Mesenchymal stem cell (in vitro differentiated cells and primary cell): ENCODE results near the gene IGSF21.

Experiments used
- DNase-seq: peaks from one replicate; pipeline ENCODE4 v3.0.0-alpha.2; 2013
- H2AFZ ChIP-seq: one replicate; pipeline ENCODE4 v1.6.1; 2013; ENCODE audit warnings: low read depth, mild to moderate bottlenecking, control low read depth, inconsistent platforms, low read length, moderate library complexity
- H2AK5ac ChIP-seq: 2 replicates; pipeline ENCODE4 v1.6.1; 2013; ENCODE audit warnings: low read length, moderate library complexity, mild to moderate bottlenecking, inconsistent platforms; ENCODE audit not compliant: severe bottlenecking
- H2BK120ac ChIP-seq: one replicate; pipeline ENCODE4 v1.6.1; 2013; ENCODE audit warnings: low read depth, mild to moderate bottlenecking, inconsistent platforms, low read length, moderate library complexity
- H2BK12ac ChIP-seq, 2 experiments: one replicate each; pipeline ENCODE4 v1.6.1; 2013; ENCODE audit warnings: inconsistent platforms in 2 of 2, low read length in 2 of 2, mild to moderate bottlenecking in 2 of 2, moderate library complexity in 2 of 2, control low read depth in 1 of 2
- H2BK15ac ChIP-seq: one replicate; pipeline ENCODE4 v1.6.1; 2013; ENCODE audit warnings: mild to moderate bottlenecking, low read depth, inconsistent platforms; ENCODE audit not compliant: poor library complexity, severe bottlenecking
- H2BK5ac ChIP-seq: 2 replicates; pipeline ENCODE4 v1.6.1; 2013; ENCODE audit warnings: low read depth, mild to moderate bottlenecking, low read length, control low read depth, inconsistent platforms; ENCODE audit not compliant: poor library complexity, severe bottlenecking
- H3K14ac ChIP-seq, 2 experiments: one replicate each; pipeline ENCODE4 v1.6.1; 2013; ENCODE audit warnings: inconsistent platforms in 2 of 2, low read length in 2 of 2, control low read depth in 1 of 2, mild to moderate bottlenecking in 1 of 2, moderate library complexity in 1 of 2
- H3K18ac ChIP-seq, 2 experiments: one replicate each; pipeline ENCODE4 v1.6.1; 2013; ENCODE audit warnings: inconsistent platforms in 2 of 2, low read length in 2 of 2, control low read depth in 1 of 2, low read depth in 1 of 2, mild to moderate bottlenecking in 1 of 2
- H3K23ac ChIP-seq, 2 experiments: one replicate each; pipeline ENCODE4 v1.6.1; 2013; ENCODE audit warnings: inconsistent platforms in 2 of 2, low read length in 2 of 2, mild to moderate bottlenecking in 2 of 2, moderate library complexity in 2 of 2, control low read depth in 1 of 2
- H3K27ac ChIP-seq: 2 replicates; pipeline ENCODE4 v1.5.1; 2013; ENCODE audit warnings: mild to moderate bottlenecking, moderate library complexity, low read length, control low read depth, inconsistent platforms; ENCODE audit not compliant: poor library complexity, severe bottlenecking
- H3K27me3 ChIP-seq, 2 experiments: 2 replicates each; pipeline versions ENCODE4 v1.6.1 to v1.7.0; 2013; ENCODE audit warnings: low read length in 2 of 2, mild to moderate bottlenecking in 2 of 2, moderate library complexity in 2 of 2, control low read depth in 1 of 2, inconsistent platforms in 1 of 2; ENCODE audit not compliant: control insufficient read depth in 1 of 2, insufficient read depth in 1 of 2
- H3K36me3 ChIP-seq, 2 experiments: 2 replicates each; pipeline versions ENCODE4 v1.6.1 to v1.7.0; 2013; ENCODE audit warnings: low read length in 2 of 2, control low read depth in 1 of 2, inconsistent platforms in 1 of 2, low read depth in 1 of 2, mild to moderate bottlenecking in 1 of 2; ENCODE audit not compliant: insufficient read depth in 2 of 2, control insufficient read depth in 1 of 2
- H3K4ac ChIP-seq, 2 experiments: one replicate each; pipeline ENCODE4 v1.6.1; 2013; ENCODE audit warnings: inconsistent platforms in 2 of 2, low read length in 2 of 2, mild to moderate bottlenecking in 2 of 2, moderate library complexity in 2 of 2, control low read depth in 1 of 2, low read depth in 1 of 2
- H3K4me1 ChIP-seq: 2 replicates; pipeline ENCODE4 v1.6.1; 2013; ENCODE audit warnings: low read depth, low read length, control low read depth; ENCODE audit not compliant: control insufficient read depth, insufficient read depth
- H3K4me2 ChIP-seq: 2 replicates; pipeline ENCODE4 v1.6.1; 2013; ENCODE audit warnings: low read length, mild to moderate bottlenecking, inconsistent platforms; ENCODE audit not compliant: poor library complexity, severe bottlenecking
- H3K4me3 ChIP-seq, 2 experiments: 2 replicates each; pipeline versions ENCODE4 v1.5.1 to v1.7.0; 2013; ENCODE audit warnings: low read length in 2 of 2, mild to moderate bottlenecking in 2 of 2, control low read depth in 1 of 2, low read depth in 1 of 2; ENCODE audit not compliant: insufficient read depth in 1 of 2
- H3K79me1 ChIP-seq: replicated peaks from 2 replicates; pipeline ENCODE4 v1.6.1; 2013; ENCODE audit warnings: mild to moderate bottlenecking, control low read depth, low read length, inconsistent platforms; ENCODE audit not compliant: poor library complexity, severe bottlenecking
- H3K9ac ChIP-seq: 2 replicates; pipeline ENCODE4 v1.7.0; 2013; ENCODE audit warnings: mild to moderate bottlenecking, low read length, moderate library complexity
- H3K9me3 ChIP-seq: 2 replicates; pipeline ENCODE4 v1.7.0; 2013; ENCODE audit warnings: mild to moderate bottlenecking, low read length; ENCODE audit not compliant: control insufficient read depth
- H4K8ac ChIP-seq: one replicate; pipeline ENCODE4 v1.6.1; 2013; ENCODE audit warnings: inconsistent platforms, mild to moderate bottlenecking, low read length, moderate library complexity
- H4K91ac ChIP-seq: one replicate; pipeline ENCODE4 v1.6.1; 2013; ENCODE audit warnings: mild to moderate bottlenecking, low read length, inconsistent platforms
- WGBS: methylation state at CpG from one replicate; pipeline ENCODE4 v1.1.7; 2013; ENCODE audit warnings: mixed read lengths; 5-methylcytosine and 5-hydroxymethylcytosine counted together

IGSF21 gene

DNA sequence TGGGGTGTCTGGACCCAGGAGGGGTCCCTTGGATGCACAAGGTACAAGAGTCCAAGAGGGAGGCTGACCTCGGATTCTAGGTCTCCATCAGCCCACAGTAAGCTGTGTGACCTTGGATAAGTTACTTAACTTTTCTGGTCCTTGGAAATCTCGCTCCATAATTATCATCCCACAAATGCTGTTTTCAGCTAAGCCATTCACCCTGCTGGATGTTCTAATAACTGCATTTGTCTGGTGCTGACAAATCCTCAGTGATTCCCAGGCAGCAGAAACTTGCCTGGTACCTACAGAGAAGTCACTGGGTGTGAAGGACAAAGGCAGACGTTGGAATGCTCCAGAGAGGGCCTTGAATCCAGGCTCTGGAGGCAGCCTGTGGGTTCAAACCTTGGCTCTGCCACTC lies 89.7 kb downstream of the IGSF21 start:
- H2BK12ac ChIP-seq, result no peak overlapping the region
- no peak overlapping the region for H3K23ac ChIP-seq
- no peaks in the 10 kb centered on the region for H3K9me3 ChIP-seq
- no peak for DNase-seq
- H4K8ac ChIP-seq, result no peak overlapping the region
- H2AFZ ChIP-seq, result no peak overlapping the region
- H3K27ac ChIP-seq, result no peak overlapping the region
- no peaks in the 10 kb centered on the region for H3K79me1 ChIP-seq
- H3K14ac ChIP-seq, result no peak overlapping the region
- H3K9ac ChIP-seq, result no peak overlapping the region
- no peak overlapping the region for H3K4ac ChIP-seq
- no peak overlapping the region for H3K4me3 ChIP-seq
- H3K27me3 ChIP-seq, result peaks cover 0 to 85% of the 10 kb centered on the region in 2 experiments
- no peak overlapping the region for H3K18ac ChIP-seq
- H3K36me3 ChIP-seq, result no peaks in the 10 kb centered on the region
- no peak overlapping the region for H2BK120ac ChIP-seq
- WGBS, result 37% methylated on average over 3 of the region's 3 CpGs
- H3K4me1 ChIP-seq, result peaks cover 1% of the 10 kb centered on the region
- H4K91ac ChIP-seq, result no peak overlapping the region
- H2AK5ac ChIP-seq, result no peak overlapping the region
- no peak overlapping the region for H2BK15ac ChIP-seq
- no peak overlapping the region for H2BK5ac ChIP-seq
- H3K4me2 ChIP-seq, result no peak overlapping the region

DNA sequence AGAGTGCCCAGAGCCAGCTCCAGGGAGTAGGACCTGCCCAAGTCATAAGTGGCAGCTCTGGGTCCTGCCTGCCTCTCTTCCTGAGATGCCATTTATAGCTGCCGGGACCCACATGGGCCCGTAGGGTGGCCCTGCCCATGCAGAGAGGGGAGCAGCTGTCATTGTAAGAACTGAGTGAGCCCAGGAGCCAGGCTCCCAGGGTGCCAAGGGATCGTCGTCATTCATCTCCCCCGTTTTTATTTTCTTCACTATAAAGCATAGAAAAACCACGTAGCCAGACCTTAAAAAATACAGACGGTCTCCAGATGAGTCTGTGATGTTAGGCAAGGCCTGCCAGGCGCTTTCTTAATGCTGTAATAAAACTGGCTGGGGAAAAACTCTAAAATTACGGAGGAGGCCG lies 90.7 kb downstream of the IGSF21 start:
- no peak overlapping the region for H2BK120ac ChIP-seq
- no peak overlapping the region for H3K4me2 ChIP-seq
- no peaks in the 10 kb centered on the region for H3K36me3 ChIP-seq
- 58% methylated on average over 6 of the region's 10 CpGs for WGBS
- H2AK5ac ChIP-seq, result no peak overlapping the region
- no peak overlapping the region for H3K4me3 ChIP-seq
- H3K4me1 ChIP-seq, result peaks cover 1% of the 10 kb centered on the region
- no peak overlapping the region for H4K91ac ChIP-seq
- H2BK15ac ChIP-seq, result no peak overlapping the region
- H3K79me1 ChIP-seq, result no peaks in the 10 kb centered on the region
- no peak overlapping the region for H2AFZ ChIP-seq
- H3K23ac ChIP-seq, result no peak overlapping the region
- no peak overlapping the region for H4K8ac ChIP-seq
- H3K9ac ChIP-seq, result no peak overlapping the region
- H3K27ac ChIP-seq, result no peak overlapping the region
- no peak overlapping the region for H3K14ac ChIP-seq
- H3K18ac ChIP-seq, result no peak overlapping the region
- H3K4ac ChIP-seq, result no peak overlapping the region
- no peak overlapping the region for H2BK5ac ChIP-seq
- no peak overlapping the region for H2BK12ac ChIP-seq
- no peaks in the 10 kb centered on the region for H3K9me3 ChIP-seq
- DNase-seq, result no peak
- H3K27me3 ChIP-seq, result peaks cover 0 to 87% of the 10 kb centered on the region in 2 experiments

DNA sequence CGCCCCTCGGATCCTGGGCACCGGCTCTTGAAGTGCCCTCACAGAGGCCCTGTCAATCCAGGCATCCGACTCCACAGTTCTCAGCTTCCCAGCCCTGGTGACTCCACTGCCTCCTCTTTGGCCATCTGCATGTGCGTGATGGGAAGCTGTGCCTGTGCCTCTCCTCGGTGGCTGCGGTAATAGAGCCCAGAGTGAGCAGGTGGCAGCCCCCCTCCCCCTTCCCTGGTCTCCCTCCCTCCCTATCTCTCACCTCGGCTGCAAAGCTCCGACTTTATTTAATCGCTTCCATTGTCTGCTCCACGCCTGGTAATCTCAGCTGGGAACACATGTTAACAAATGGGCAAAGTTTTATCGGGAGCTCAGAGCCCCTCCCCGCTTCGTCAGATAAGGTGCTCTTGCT lies 91.9 kb downstream of the IGSF21 start:
- Histone ChIP-seq H3K9me3 (no peaks in the 10 kb centered on the region), H3K79me1 (no peaks in the 10 kb centered on the region), H3K14ac (no peak overlapping the region), H3K27ac (no peak overlapping the region), H3K36me3 (no peaks in the 10 kb centered on the region), H3K4me3 (no peak overlapping the region), H4K8ac (no peak overlapping the region), H2AFZ (no peak overlapping the region), H2BK12ac (no peak overlapping the region), H3K4ac (no peak overlapping the region), H2BK5ac (no peak overlapping the region), H2AK5ac (no peak overlapping the region), H3K27me3 (peaks cover 0 to 96% of the 10 kb centered on the region in 2 experiments), H4K91ac (no peak overlapping the region), H3K18ac (no peak overlapping the region), H3K4me1 (peaks cover 1% of the 10 kb centered on the region), H3K4me2 (no peak overlapping the region), H3K23ac (no peak overlapping the region), H2BK15ac (no peak overlapping the region), H3K9ac (no peak overlapping the region), H2BK120ac (no peak overlapping the region)
- WGBS, result 56% methylated on average over 14 of the region's 14 CpGs
- DNase-seq, result no peak

DNA sequence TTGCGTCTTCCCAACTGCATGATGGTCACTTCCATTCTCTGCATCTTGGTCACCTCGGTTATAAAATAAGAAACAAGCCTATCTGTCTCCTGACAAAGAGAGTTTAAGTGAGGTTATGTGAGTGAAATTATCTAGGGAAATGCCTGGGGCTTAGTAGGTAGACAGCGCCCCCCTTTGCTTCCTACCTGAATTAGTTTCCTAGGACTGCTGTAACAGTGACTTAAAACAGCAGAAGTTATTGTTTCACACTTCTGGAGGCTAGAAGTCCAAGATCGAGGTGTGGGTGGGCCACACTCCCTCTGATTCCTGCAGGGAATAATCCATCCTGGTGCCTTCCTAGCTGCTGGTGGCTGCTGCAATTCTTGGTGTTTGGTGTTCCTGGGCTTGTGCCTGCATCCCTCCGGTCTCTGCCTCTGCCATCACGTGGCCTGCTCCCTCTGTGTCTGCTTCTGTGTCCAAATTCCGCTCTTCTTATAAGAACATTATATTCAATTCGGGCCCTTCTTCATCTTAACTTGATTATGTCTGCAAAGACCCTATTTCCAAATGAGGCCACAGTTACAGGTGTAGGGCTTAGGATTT lies 92.6 kb downstream of the IGSF21 start:
- no peak overlapping the region for H3K4me2 ChIP-seq
- peaks cover 0 to 94% of the 10 kb centered on the region in 2 experiments for H3K27me3 ChIP-seq

More for the DNA sequence above, 92.6 kb downstream of the IGSF21 start:
- no peak overlapping the region for H3K18ac ChIP-seq
- H2BK15ac ChIP-seq, result no peak overlapping the region
- no peaks in the 10 kb centered on the region for H3K9me3 ChIP-seq
- H3K27ac ChIP-seq, result no peak overlapping the region
- H2BK12ac ChIP-seq, result no peak overlapping the region
- WGBS, result 47% methylated on average over 5 of the region's 8 CpGs
- H3K23ac ChIP-seq, result no peak overlapping the region
- no peak overlapping the region for H2AK5ac ChIP-seq
- H3K79me1 ChIP-seq, result no peaks in the 10 kb centered on the region
- H3K36me3 ChIP-seq, result no peaks in the 10 kb centered on the region
- H3K9ac ChIP-seq, result no peak overlapping the region
- H4K91ac ChIP-seq, result no peak overlapping the region
- H3K4me3 ChIP-seq, result no peak overlapping the region
- H3K4me1 ChIP-seq, result peaks cover 1% of the 10 kb centered on the region
- no peak overlapping the region for H2BK5ac ChIP-seq
- H2AFZ ChIP-seq, result no peak overlapping the region
- no peak for DNase-seq
- H2BK120ac ChIP-seq, result no peak overlapping the region
- H4K8ac ChIP-seq, result no peak overlapping the region
- no peak overlapping the region for H3K14ac ChIP-seq
- no peak overlapping the region for H3K4ac ChIP-seq
